Measurements from ENCODE around the gene ZNF865.

Gene ZNF865

DNA sequence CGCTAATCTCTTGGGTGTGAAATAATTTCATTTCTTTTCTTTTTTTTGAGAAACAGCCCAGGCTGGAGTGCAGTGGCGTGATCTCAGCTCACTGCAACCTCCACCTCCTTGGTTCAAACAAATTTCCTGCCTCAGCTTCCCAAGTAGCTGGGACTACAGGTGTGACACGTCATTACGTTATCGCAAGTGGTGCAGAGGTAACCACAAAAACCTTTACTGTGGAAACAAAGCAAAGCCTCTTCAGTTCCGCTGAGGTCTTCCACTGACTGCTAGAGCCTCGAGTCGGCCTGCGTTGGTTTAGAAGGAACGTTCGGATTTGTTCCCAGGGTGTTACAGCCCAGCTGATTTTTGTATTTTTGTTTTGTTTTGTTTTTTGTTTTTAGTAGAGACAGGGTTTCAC, 20.9 kb downstream of the ZNF865 start:
- DNase-seq = peak; percentile 91

DNA sequence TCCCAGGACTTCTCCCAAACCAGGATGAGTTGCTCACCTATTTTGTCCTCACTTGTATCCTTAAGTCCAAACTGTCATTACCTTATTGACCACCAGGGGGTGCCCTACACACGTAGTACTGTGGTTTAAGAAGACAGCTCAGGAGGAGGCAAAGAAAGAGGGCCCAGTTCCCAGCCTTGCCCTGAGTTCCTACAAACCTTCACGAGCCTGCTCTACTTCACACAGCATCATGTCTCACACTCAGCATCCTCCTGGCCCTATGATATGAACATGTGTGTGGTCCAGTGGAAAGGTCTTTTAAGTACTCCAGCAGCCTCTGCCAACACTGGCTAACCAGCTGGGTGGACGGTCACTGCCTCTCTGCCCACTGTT, 27.0 kb downstream of the ZNF865 start:
- peak; percentile 86 for DNase-seq

DNA sequence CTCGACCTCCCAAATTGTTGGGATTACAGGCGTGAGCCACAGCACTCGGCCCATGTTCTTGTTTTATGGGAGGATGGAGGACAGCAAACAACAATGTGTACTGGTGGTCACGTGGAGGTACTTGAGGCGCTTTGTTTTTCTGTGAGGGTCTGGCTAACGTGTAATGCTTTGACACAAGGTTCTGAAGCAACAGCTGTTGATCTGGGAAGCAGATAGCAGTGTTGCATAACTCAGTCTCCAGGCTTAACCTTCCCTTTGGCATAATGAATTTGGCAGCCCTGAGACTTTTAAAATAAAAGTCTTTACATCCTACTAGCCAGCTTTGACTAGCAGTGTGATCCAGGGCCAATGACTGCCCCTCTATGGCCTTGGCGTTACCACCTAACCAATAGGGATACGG, 28.4 kb downstream of the ZNF865 start:
- no peak for DNase-seq

DNA sequence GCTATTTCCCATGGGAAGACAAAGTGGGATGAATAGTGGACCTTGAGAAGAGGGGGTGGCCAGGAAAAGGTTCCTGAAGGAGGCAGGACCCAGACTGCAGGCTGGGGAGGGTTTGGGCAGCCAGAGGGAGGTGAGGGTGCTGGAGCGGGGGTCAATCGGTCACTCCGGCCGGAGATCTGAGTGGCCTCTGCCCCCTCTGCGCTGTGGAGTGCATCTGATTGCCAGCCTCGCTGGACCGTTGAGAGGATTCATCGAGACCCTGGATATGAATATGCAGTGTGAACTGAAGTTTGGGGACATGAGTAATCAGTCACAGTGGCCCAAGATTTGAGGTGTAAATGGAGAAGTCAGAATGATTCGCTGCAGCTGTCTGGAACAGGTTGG, 29.9 kb downstream of the ZNF865 start:
- DNase-seq = no peak

DNA sequence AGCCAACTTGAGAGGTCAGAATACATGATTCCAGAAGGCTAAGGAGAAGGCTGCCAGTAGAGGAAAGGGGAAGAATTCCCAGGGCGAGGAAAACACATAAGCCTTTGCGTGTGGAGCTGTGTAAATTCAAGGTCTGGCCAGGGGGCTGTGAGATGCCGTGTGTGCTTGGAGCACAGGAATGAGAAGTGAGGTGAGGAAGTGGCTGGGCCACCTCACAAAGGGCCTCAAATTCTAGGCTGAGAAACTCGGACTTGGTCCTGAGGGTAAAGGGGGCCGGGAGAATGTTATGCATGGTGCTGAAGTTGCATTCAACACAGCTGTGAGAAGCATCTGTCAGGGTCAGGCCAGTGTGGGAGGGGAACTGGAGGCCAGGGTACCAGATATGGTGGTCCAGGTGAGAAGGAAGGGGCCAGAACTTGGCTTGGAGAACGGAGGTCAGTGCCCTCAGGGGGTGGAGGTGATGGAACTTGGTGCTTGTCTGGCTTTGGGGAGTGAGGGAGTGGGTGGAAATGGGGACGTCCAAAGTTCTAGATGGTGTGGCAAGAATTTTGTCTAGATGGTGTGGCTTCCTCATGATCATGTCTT, 30.5 kb downstream of the ZNF865 start:
- no peak for DNase-seq

DNA sequence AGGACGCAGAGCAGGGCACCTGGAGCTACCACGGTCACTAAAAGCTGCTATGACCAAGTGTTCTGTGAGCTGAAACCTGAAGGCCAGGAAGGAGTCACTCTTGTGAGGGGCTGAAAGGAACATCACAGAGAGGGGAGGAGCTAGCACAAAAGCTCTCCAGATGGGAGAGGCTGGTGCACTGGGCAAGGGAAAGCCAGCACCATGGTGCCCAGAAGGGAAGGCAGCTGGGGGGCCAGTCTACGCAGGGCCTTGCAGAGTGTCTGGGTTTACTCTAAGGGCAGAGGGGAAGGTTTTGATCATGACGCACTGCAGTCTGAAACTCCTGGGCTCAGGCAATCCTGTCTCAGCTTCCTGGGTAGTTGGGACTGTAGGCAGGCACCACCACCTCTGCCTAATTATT, 31.3 kb downstream of the ZNF865 start:
- DNase-seq = no peak

DNA sequence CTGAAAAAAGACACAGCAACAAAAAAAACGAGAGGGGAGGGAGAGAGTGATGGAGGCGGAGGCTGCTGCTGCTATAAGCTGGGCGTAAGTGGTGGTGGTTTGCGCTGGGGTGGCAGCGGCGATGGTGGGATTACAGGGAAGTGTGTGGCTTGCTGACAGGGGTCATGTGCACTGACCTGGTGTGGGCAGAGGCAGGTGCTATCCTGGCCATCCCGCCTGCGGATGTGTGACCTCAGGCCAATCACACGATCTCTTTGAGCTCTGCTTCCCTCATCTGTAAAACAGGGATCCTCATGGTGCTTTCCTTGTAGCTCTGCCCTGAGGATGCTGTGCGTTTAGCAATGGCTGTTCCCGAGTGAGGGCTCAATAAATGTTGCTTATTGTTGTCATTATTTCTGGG, 32.1 kb downstream of the ZNF865 start:
- no peak for DNase-seq

DNA sequence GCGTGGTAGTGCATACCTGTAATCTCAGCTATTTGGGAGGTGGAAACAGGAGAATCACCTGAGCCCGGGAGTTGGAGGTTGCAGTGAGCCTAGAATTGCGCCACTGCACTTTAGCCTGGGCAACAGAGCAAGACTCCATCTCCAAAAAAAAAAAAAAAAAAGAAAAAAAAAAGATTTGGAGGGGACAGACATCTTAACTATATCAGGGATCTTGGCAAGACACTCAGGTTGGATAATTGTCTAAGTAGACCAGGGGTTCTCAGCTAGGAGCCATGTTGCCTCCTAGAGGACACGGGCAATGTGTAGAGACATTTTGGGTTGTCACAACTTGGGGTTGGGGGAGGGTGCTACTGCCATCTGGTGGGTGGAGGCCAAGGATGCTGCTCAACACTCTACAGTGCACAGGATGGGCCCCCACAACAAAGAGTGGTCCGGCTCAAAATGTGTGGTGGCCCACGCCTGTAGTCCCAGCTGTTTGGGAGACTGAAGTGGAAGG, 33.5 kb downstream of the ZNF865 start:
- DNase-seq = peak; percentile 49

DNA sequence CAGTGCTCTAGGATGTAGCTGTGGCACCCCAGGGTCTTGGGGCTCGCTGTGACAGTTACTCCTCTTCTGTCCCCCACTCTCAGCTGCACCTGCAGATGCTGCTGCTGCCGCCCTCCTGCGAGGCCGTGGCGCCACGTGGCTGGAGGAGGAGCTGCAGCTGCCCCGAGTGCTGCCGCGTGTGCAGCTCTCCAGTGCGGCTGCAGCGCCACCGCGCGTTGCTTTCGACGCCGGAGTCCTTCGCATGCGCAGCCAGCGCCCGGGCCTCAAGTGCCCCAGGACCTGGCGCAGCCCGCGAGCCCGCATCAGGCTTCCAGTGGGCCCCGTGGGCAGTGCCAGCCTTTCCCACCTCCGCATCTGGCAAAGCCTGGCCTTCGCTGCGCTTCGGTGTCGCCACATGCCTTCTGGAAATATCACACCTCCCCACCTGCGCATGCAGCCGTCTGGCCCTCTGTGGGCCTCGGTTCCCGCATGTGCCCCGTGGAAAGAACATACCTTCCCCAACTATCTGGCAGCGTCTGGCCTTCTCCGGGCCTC, 34.7 kb downstream of the ZNF865 start:
- peak; percentile 75 for DNase-seq

DNA sequence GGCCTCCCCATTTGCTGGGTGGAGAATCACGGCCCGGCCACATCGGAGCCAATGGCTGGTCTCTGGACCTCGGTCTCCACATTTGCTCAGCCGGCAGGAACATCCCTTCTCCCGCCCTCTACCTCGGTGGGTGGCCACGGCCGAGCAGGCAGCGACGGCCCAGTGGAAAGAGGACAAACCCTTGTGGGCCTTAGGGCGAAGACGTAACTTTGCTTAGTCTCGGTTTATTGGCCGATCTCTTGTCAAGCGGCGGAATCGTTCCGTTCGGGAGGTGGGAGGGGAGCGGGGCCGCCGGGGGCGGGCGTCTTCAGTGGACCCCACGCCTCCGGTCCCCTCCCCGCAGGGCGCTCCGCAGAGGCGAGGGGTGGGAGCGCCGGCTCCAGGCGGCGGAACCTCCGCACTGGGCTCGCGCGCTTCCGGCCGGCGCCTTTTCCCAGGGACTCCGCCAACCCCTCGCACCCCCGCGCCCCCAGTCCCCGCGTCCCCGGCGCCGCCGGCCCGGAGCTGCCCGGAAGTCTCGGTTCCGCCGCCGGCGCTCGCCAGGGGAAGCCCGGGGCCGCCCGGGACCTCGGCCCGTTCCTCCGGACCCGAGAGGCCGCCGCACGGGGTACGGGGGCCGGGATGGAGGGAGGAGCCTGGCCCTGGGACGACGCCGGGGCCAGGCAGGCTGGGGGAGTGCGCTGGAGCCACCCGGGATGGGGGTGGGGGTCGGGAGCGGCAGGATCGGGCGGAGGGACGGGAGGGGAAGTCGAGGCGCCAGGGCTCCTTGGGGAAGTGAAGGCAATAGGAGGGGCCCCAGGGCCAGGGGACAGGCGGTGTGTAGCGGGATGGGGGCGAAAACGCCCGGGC, 35.4 kb downstream of the ZNF865 start, which contains the start of gene ZNF580:
Gene ZNF580 (plus strand): TSS at position 426 of the 849 bp plus-strand sequence. CDS start 1,507 bp downstream, outside the sequence.
- peak; percentile 40 for DNase-seq

DNA sequence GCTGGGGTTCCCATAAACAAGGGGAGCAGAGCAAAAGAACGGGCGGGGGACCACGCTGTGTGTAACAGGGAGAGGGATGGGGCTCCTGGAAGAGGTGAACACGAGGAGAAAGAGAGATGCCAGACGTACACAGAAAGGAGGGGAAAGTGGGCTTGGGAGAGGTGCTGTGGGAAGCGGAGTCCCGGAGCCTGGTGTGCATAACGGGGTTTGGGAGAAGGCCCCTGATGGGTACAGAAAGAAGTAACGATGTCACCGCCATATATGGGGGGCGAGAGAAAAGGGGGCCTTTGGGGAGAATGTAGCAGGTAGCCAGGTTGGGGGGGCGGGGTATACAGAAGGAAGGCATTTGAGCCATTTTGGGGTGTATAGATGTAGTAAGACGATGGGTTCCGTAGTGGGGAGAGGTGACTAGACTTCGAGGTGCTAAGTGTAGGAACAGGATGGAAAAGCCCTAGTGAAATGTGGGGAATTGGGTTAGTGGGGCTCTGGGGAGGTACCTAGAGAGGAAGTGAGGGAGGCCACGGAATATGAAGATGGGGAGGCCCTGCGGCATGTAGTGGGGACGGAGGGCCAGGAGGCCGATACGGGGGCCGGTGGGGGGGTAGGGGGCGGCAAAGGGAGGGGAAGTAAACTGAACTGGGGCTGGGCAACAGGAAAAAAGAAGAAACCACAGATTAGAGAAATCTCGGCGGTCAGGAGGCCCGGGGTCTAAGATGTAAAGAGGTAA, 36.1 kb downstream of the ZNF865 start:
- DNase-seq = peak; percentile 22

DNA sequence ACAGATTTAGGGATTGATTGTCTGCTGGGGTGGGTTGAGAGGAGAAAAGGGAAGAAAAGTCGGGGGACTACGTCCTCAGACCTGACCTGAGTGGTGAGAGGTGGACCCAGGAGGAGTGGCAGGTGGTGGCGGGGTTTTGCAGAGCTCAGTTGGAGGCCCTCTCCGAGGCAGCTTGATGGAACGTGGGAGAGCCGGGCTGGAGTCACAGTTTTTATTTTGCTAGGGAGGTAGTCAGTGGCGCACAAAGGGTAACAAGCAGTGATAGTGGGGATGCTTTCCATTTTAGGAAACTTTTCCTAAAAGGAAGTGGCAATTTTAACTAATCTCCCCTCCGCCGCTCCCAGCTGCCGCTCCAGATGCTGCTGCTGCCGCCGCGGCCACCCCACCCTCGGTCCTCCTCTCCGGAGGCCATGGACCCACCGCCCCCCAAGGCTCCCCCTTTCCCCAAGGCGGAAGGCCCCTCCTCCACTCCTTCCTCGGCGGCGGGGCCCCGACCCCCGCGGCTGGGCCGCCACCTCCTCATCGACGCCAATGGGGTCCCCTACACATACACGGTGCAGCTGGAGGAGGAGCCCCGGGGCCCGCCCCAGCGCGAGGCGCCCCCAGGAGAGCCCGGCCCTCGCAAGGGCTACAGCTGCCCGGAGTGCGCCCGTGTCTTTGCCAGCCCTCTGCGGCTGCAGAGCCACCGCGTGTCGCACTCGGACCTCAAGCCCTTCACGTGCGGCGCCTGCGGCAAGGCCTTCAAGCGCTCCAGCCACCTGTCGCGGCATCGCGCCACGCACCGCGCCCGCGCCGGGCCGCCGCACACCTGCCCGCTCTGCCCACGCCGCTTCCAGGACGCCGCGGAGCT, 36.9 kb downstream of the ZNF865 start:
- no peak for DNase-seq

DNA sequence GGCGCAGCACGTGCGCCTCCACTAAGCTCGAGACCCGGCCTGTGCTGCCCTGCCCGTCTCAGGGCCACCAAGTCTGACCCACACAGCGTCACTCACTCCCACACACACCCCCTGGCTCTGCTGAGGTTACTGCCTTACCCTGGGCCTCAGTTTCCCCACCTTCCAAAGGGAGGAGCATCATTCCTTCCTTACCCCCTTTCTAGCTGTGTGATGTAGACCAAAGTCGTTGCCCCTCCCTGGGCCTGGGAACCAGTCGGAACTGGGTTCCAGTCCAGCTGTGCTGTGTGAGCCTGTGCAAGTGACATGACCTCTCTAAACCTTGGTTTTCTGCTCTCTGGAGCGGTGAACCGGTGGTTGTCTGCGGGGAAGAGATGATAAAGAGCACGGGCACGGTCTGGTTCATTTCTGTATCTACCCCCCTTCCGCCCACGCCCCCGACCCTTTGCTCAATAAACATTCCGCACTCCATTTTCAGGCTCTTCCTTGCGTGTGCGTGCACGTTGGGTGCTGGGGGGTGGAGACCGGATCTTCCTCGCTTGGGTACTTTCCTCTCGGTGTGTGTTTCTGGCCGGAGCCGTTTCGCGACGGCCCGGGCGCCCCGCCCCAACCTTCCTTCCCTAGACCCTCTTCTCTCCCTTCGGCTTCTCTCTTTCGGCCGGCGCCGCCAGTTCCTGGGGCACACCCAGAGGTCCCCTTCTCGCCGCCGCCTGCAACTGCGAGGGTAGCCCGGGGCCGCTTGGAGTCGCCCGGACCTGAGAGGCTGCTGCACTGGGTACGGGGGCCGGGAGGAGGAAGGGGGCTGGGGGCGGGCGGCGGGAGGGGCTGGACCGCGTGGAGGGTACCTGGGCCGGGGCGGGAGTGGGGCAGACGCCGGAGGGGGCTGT, 37.8 kb downstream of the ZNF865 start, which contains the start of gene ZNF581:
Gene ZNF581 (plus strand): TSS at position 647 of the 884 bp plus-strand sequence. CDS start 923 bp downstream, outside the sequence.
- peak; percentile 76 for DNase-seq

DNA sequence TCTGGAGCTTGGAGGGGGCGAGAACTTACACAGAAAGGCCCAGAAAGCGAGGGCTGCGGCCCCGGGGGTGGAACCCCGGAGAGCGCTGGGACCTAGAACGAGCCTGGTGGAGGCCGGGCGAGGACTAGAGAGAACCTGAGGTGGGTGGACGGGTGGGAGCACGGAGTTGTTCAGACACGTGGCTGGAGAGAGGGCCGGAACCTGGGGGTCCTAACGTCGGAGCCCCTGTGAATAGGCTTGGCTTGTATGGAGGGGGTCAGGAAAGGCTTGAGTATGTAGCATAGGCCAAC, 38.4 kb downstream of the ZNF865 start:
- no peak for DNase-seq

DNA sequence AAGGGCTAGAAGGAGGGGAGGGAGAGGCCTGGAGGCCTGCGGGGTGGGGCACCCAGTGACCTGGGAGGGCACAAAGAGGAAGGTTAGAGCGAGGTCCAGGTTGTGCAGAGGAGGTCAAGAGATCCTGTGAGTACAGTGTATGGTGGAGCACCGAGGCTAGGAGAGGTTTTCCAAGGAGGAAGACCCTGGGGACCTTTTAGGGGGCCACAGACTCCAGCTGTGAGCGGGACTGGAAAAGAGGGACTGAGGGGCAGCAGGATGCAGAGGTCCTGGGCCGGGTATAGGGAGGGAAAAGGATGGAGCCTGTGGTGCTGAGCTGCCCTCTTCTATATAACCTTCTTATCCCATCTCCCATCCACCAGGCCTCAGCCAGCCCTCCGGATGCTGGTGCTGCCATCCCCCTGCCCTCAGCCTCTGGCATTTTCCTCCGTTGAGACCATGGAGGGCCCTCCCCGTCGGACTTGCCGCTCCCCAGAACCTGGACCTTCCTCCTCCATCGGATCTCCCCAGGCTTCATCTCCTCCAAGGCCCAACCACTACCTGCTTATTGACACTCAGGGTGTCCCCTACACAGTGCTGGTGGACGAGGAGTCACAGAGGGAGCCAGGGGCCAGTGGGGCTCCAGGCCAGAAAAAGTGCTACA, 38.9 kb downstream of the ZNF865 start:
- no peak for DNase-seq

DNA sequence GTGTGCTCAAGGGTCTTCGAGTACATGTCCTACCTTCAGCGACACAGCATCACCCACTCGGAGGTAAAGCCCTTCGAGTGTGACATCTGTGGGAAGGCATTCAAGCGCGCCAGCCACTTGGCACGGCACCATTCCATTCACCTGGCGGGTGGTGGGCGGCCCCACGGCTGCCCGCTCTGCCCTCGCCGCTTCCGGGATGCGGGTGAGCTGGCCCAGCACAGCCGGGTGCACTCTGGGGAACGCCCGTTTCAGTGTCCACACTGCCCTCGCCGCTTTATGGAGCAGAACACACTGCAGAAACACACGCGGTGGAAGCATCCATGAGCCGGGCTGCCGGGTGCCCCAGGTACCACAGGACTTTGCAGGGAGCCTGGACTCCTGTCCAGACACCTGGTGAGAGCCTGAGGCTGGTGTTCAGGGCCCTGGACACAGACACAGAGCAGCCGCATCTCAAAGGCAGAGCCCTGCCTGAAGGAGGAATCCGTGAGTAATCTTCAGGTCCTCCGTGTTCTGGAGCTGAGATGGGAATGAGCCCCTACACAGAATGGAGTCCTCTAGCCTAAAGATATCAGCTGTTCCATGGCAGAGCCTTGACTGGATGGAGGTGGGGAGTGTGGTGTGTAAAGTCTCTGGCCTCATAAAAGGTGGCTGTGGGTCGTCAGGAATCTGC, 39.5 kb downstream of the ZNF865 start:
- no peak for DNase-seq

DNA sequence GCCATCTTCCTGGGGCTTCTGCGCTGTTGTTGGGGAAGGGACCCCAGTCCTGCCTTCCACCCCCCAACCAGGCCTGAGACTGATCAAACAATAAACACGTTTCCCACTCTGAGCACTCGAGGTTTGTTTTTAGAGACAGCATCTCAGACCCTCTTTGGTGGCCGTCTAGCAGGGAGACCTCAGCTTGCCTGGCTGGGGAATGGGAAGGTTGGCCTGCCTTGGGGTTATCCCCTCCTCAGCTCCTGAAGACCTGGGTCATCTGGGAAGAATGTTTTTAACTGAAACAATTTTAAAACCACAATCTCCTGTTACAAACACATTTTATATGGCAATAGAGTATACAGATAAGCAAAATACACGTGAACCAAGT, 40.0 kb downstream of the ZNF865 start:
- no peak for DNase-seq

DNA sequence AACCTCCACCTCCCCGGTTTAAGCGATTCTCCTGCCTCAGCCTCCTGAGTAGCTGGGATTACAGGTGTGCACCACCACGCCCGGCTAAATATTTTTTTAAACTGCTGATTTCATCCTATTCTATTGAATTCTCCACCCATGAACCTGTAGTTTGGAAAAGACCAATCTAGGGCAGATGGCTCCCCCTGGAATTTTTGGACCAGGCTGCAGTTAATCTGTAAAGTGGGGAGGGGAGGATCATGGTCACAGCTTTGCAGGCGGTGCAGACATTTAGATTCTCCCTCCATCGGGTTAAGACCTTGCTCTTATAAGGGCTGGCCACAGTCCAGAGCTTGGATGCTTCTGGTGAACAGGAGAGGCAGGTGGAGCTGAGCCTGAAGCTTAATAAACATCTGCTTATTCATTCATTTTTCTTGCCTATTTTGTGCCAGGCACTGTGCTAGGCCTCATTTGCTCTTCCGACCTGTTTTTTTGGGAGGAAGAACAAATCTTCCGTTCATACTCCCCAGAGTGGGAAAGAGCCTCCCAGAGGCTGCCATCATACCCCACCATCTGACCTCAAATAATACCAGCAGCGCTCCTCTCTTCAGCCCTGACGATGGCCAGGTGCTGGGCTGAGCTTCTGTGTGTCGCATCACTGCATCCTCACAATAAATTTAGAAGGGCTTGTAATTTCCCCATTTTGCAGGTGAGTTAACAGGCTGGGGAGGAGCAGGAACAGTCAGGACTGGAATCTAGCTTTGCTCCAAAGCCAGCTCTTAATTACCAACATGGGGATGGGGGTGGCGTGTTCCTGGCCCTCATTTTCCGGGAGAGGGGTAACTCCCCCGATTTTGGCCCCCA, 41.7 kb downstream of the ZNF865 start:
- DNase-seq = no peak

All from central memory CD4-positive, alpha-beta T cell (primary cell).